Suppressor macrophage (primary cell): ENCODE data around the gene ENTPD5.
"Not testable (repeated sequence)": the region's sequence is repeated elsewhere in the genome, so short reads cannot be mapped to it uniquely, and the experiment has no call there.

Source experiments
- DNase-seq, 4 experiments: peaks; one replicate each; pipeline ENCODE4 v3.0.0-alpha.2; 2020 to 2022

The ENTPD5 gene

GRCh38 chr14:73943083-73943482, 76.0 kb downstream of the ENTPD5 start:
- DNase-seq, result peak; percentile 72 to 89 (median 80)

- no peak for DNase-seq
Observed at GRCh38 chr14:73942180-73942579, 76.9 kb downstream of the ENTPD5 start.

GRCh38 chr14:73937012-73937411, 82.1 kb downstream of the ENTPD5 start:
- DNase-seq, result no peak

- DNase-seq, result no peak
Observed at GRCh38 chr14:73936548-73936947, 82.5 kb downstream of the ENTPD5 start.

- DNase-seq, result peak in 2 of 4 experiments; percentile 15 to 23
Observed at GRCh38 chr14:73935666-73936065, 83.4 kb downstream of the ENTPD5 start.

GRCh38 chr14:73924337-73924736, 94.8 kb downstream of the ENTPD5 start:
- DNase-seq, result no peak

- DNase-seq, result not testable (repeated sequence)
Observed at GRCh38 chr14:73919457-73919856, 99.6 kb downstream of the ENTPD5 start.

GRCh38 chr14:73916324-73916723, 102.8 kb downstream of the ENTPD5 start:
- no peak for DNase-seq

- DNase-seq, result no peak
Observed at GRCh38 chr14:73913256-73913655, 105.8 kb downstream of the ENTPD5 start.

- DNase-seq, result no peak
Observed at GRCh38 chr14:73909681-73910080, 109.4 kb downstream of the ENTPD5 start.
